Upper lobe of left lung (tissue), 6 donors: Measurements from ENCODE around the gene KIAA1755. TPM values are rescaled to one million over a fixed set of nuclear protein-coding genes. Genes with fewer than 3 reads are reported as not detected.
A peak's percentile ranks its signal among the peaks of the same experiment; 100 is the strongest.

Experiments used
- ATAC-seq, 2 donors: fragments of 200-7000 bp; cut with Tn5 transposase; one replicate each; pipeline ENCODE4 v1.9.1; 2022; ENCODE audit warnings: mild to moderate bottlenecking in 2 of 2, moderate library complexity in 2 of 2; ENCODE audit not compliant: low FRiP score in 2 of 2
- DNase-seq, 2 donors: peaks; one replicate each; pipeline ENCODE4 v3.0.0-alpha.2; 2019 to 2020
- H3K27ac ChIP-seq, 4 donors: fragments of 200-600 bp; sonication (generic); one replicate each; pipeline ENCODE4 v1.5.1; 2016 to 2019
- H3K27me3 ChIP-seq, 4 donors: fragments of 200-600 bp; sonication (generic); one replicate each; pipeline ENCODE4 v1.5.1; 2017 to 2019
- H3K36me3 ChIP-seq, 4 donors: fragments of 200-600 bp; sonication (generic); one replicate each; pipeline ENCODE4 v1.5.1; 2016 to 2019
- H3K4me1 ChIP-seq, 4 donors: fragments of 200-600 bp; sonication (generic); one replicate each; pipeline ENCODE4 v1.5.1; 2018 to 2019
- H3K4me3 ChIP-seq, 4 donors: fragments of 200-600 bp; sonication (generic); one replicate each; pipeline ENCODE4 v1.5.1; 2017 to 2019; ENCODE audit warnings: mild to moderate bottlenecking in 2 of 4, moderate library complexity in 1 of 4
- H3K9me3 ChIP-seq, 4 donors: fragments of 200-600 bp; sonication (generic); one replicate each; pipeline ENCODE4 v1.5.1; 2018 to 2019
- EP300 ChIP-seq, 4 donors: sonication (generic); formaldehyde crosslinking; IDR thresholded peaks; one replicate each; pipeline ENCODE4 v1.5.1; 2017; ENCODE audit warnings: antibody characterized with exemption in 4 of 4, control low read depth in 2 of 4
- POLR2A ChIP-seq, 4 donors: fragments of 450-650 bp; IDR thresholded peaks; one replicate each; pipeline ENCODE4 v1.5.1; 2016 to 2017; ENCODE audit warnings: antibody characterized with exemption in 4 of 4, mild to moderate bottlenecking in 2 of 4
- POLR2AphosphoS5 ChIP-seq, 2 donors: sonication (generic); formaldehyde crosslinking; IDR thresholded peaks; one replicate each; pipeline ENCODE4 v1.5.1; 2017; ENCODE audit warnings: antibody characterized with exemption in 2 of 2
- WGBS, 2 donors: methylation state at CpG; one replicate each; pipeline ENCODE4 v1.1.5; 2017 to 2018; 5-methylcytosine and 5-hydroxymethylcytosine counted together
- total RNA-seq, 6 donors: library from RNA; depleted of rRNA in 4 of 6; stranded (reverse); fragments of >200 nt in 4 of 6; gene quantifications; one replicate each; pipeline versions ENCODE4 v1.1.0 to v1.2.1, GENCODE V29; 2016 to 2021
- TF ChIP-seq, protein P1 (sequence below), 6 experiments: fragments of 450-650 bp in 4 of 6; fragments of 200-600 bp in 2 of 6; sonication (generic) in 2 of 6; IDR thresholded peaks; one replicate each; pipeline ENCODE4 v1.5.1; 2016 to 2019; ENCODE audit warnings: antibody characterized with exemption in 6 of 6
- donor health status: DM: no; HTN: no; CAD: no; lungs with moderate emphysema.
- donor health status: DM: no; HTN: yes; CAD: no; lungs with severe emphysema.

KIAA1755 gene, protein sequence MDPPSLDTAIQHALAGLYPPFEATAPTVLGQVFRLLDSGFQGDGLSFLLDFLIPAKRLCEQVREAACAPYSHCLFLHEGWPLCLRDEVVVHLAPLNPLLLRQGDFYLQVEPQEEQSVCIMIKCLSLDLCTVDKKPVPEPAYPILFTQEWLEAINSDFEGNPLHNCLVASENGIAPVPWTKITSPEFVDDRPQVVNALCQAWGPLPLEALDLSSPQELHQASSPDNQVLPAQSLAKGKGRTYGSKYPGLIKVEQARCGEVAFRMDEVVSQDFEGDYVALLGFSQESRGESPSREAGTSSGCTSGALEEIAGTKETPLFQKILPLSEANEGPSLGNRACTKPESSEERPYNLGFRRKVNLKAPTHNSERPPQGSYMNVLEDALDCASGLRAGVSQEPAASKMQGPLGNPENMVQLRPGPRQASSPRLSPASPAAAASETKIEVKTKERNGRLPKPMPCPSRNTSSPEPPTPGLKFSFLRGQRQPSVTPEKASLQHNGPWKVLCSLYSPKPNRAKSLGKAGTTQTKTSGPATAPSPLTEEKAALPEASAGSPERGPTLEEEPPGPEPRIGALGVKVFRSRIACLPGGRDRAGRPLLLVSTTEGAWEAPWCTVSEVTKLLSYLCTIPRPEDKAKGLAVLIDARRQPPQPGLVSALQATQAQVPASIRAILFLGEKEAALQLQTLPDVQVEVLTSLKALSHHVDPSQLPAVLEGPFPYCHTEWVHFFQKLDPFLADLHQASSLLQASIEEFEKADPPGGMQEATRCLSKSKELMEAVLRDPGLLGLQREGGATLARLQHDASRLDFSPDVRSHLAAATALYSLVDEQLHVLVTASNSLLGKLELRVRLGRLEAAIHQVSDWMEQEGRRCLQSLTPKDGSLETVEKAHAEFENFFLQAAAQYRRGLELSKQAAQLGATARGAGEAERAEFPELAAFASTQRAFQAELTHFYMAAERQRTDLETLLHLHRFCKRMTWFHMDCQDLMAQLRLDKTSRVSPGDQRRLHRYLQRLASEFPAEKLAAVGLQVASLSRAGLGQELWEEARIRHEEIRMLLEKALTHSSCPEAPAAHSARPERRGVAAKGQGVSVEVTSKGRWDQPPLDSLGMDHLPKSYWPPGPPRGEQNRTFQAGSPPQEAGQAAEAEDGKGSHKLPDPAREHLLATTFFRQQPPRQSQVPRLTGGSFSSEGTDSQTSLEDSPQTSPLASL
- 1 to 10 TPM in 3 of 6 donors, under 1 TPM in 3; 0.15 to 3.1 (median 1.4) TPM for total RNA-seq

GRCh38 chr20:38260378-38261053, at the start of gene KIAA1755:
Gene KIAA1755, minus strand, starts transcription at chr20:38260735. Its CDS starts 235 bp downstream, at chr20:38260500.
- ATAC-seq, result peak in 1 of 2 donors; percentile 84
- peak in 1 of 2 donors; percentile 85 for DNase-seq
- 8% methylated on average over 10 to 55 of the region's 65 CpGs for WGBS, 2 donors

DNA sequence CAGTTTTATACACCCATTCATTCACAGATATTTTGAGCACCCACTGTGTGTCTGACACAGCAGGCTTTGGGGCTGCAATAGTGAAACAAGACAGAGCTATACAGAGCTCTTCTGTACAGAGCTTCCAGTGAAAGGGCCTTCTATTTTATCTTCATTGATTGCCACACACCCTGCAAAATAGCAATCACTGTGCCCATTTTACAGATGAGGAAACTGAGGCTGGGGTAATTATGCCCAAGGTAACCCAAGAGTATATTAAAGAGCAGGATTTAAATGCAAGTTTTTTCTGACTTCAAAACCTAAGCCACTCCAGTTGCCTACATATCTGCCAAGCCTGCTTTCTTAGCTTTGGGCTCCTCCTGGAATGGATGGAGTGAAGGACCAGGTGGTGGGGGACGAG, 47.9 kb upstream of the KIAA1755 start:
- WGBS, 2 donors, result 47 to 57% methylated on average over 1 of the region's 1 CpG
- no peak for TF ChIP-seq POLR2AphosphoS5 (IDR thresholded peaks at IDR 0.05)
- TF ChIP-seq, protein P1, sequence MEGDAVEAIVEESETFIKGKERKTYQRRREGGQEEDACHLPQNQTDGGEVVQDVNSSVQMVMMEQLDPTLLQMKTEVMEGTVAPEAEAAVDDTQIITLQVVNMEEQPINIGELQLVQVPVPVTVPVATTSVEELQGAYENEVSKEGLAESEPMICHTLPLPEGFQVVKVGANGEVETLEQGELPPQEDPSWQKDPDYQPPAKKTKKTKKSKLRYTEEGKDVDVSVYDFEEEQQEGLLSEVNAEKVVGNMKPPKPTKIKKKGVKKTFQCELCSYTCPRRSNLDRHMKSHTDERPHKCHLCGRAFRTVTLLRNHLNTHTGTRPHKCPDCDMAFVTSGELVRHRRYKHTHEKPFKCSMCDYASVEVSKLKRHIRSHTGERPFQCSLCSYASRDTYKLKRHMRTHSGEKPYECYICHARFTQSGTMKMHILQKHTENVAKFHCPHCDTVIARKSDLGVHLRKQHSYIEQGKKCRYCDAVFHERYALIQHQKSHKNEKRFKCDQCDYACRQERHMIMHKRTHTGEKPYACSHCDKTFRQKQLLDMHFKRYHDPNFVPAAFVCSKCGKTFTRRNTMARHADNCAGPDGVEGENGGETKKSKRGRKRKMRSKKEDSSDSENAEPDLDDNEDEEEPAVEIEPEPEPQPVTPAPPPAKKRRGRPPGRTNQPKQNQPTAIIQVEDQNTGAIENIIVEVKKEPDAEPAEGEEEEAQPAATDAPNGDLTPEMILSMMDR (IDR thresholded peaks at IDR 0.05), result no peak
- TF ChIP-seq POLR2A (IDR thresholded peaks at IDR 0.05), result no peak
- no peak for TF ChIP-seq EP300 (IDR thresholded peaks at IDR 0.05)
- DNase-seq (no peak), ATAC-seq (no peak)
- Histone ChIP-seq H3K9me3 (no peaks in the 10 kb centered on the region), H3K36me3 (no peaks in the 10 kb centered on the region), H3K4me3 (no peak overlapping the region), H3K27ac (no peak overlapping the region), H3K27me3 (no peaks in the 10 kb centered on the region), H3K4me1 (no peaks in the 10 kb centered on the region)

More at GRCh38 chr20:38260378-38261053, at the start of gene KIAA1755:
- Histone ChIP-seq H3K4me3 (peak within 1 kb of the TSS in 3 of 4 donors; percentile 24 to 41 (median 32)), H3K4me1 (peaks cover 0 to 10% (median 2%) of the 10 kb centered on the region in 4 donors), H3K27me3 (peaks cover 0 to 11% (median 6%) of the 10 kb centered on the region in 4 donors), H3K36me3 (no peaks in the 10 kb centered on the region), H3K9me3 (no peaks in the 10 kb centered on the region), H3K27ac (peak within 1 kb of the TSS in 3 of 4 donors; percentile 30 to 76 (median 66))
- TF ChIP-seq POLR2AphosphoS5 (IDR thresholded peaks at IDR 0.05), result no peak

- H3K4me3 ChIP-seq, result no peak overlapping the region
- 57 to 65% methylated on average over 4 of the region's 4 CpGs for WGBS, 2 donors
- no peak for TF ChIP-seq EP300 (IDR thresholded peaks at IDR 0.05)
- TF ChIP-seq, protein P1 (IDR thresholded peaks at IDR 0.05), result no peak
- no peak for TF ChIP-seq POLR2A (IDR thresholded peaks at IDR 0.05)
- TF ChIP-seq POLR2AphosphoS5 (IDR thresholded peaks at IDR 0.05), result no peak
- ATAC-seq (no peak), DNase-seq (no peak)
- no peaks in the 10 kb centered on the region for H3K36me3 ChIP-seq
- no peaks in the 10 kb centered on the region for H3K4me1 ChIP-seq
- H3K27ac ChIP-seq, result no peak overlapping the region
- no peaks in the 10 kb centered on the region for H3K27me3 ChIP-seq
- H3K9me3 ChIP-seq, result no peaks in the 10 kb centered on the region
Measured at GRCh38 chr20:38308047-38308438, 47.5 kb upstream of the KIAA1755 start.

DNA sequence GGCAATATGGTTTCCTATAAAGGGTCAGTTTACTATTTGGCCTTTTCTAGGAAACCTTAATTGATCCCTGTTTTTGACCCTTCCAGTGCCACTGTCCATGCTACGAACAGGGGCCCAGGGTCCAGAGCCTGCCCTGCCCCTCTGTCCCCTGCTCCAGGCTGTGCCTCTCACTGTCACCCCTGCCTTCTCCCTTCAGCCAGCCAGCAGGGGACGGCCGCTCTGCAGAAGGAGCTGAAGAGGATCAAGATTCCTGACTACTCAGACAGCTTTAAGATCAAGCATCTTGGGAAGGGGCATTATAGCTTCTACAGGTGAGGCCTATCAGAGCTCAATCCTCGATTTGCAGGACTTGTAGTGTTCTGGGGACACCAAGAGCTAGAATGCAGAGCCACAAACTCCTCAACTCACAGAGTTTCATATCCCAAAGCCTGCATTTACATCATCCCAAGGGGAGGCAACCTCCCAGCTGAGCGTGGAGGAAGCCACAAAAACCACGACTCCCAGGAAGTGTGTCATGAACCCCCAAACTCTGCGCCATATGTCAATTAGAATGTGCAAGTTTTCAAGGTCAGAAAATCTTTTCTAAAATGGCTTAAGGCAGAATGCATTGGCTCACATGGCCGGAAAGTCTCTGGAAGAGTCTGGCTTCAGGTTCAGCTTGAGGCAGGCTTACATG, 47.0 kb upstream of the KIAA1755 start:
- Histone ChIP-seq H3K4me3 (no peak overlapping the region), H3K27ac (no peak overlapping the region), H3K27me3 (no peaks in the 10 kb centered on the region), H3K9me3 (no peaks in the 10 kb centered on the region), H3K4me1 (no peaks in the 10 kb centered on the region), H3K36me3 (no peaks in the 10 kb centered on the region)
- ATAC-seq (no peak), DNase-seq (no peak)
- TF ChIP-seq POLR2AphosphoS5 (IDR thresholded peaks at IDR 0.05) (no peak), POLR2A (IDR thresholded peaks at IDR 0.05) (no peak), EP300 (IDR thresholded peaks at IDR 0.05) (no peak)
- TF ChIP-seq, protein P1 (IDR thresholded peaks at IDR 0.05), result no peak
- WGBS, 2 donors, result 62 to 66% methylated on average over 3 to 8 of the region's 8 CpGs
